Mesodermal cell (in vitro differentiated cells): ENCODE data around the gene GPT2.

Experiments
- H3K27ac ChIP-seq: 2 replicates; pipeline ENCODE4 v1.7.0; 2013; ENCODE audit warnings: mild to moderate bottlenecking, low read depth, low read length, moderate library complexity; ENCODE audit not compliant: severe bottlenecking
- H3K36me3 ChIP-seq: 2 replicates; pipeline ENCODE4 v1.7.1; 2013; ENCODE audit warnings: mild to moderate bottlenecking, low read length, moderate library complexity; ENCODE audit not compliant: control insufficient read depth, insufficient read depth
- H3K4me1 ChIP-seq: one replicate; pipeline ENCODE4 v1.7.1; 2013; ENCODE audit warnings: mild to moderate bottlenecking, low read length; ENCODE audit not compliant: insufficient read depth, control insufficient read depth, poor library complexity, severe bottlenecking
- H3K4me3 ChIP-seq: 2 replicates; pipeline ENCODE4 v1.7.0; 2013; ENCODE audit warnings: low read length, control low read depth, mild to moderate bottlenecking; ENCODE audit not compliant: insufficient read depth, poor library complexity, severe bottlenecking; ENCODE audit errors: extremely low read depth
- H3K9me3 ChIP-seq: 2 replicates; pipeline ENCODE4 v1.7.1; 2013; ENCODE audit warnings: mild to moderate bottlenecking, low read length, moderate library complexity; ENCODE audit not compliant: control insufficient read depth
- WGBS, 2 experiments: methylation state at CpG; one replicate each; pipeline ENCODE4 v1.1.5; 2013; ENCODE audit warnings: missing lambda C conversion rate in 2 of 2; ENCODE audit not compliant: insufficient coverage in 2 of 2; 5-methylcytosine and 5-hydroxymethylcytosine counted together

The GPT2 gene

GRCh38 chr16:46911650-46912049 is 27.5 kb downstream of the GPT2 start:
- 93 to 100% methylated on average over 2 of the region's 4 CpGs for WGBS, 2 experiments
- peaks cover 77% of the 10 kb centered on the region for H3K36me3 ChIP-seq

GRCh38 chr16:46914556-46915201 is 30.5 kb downstream of the GPT2 start:
- Histone ChIP-seq H3K36me3 (peaks cover 89% of the 10 kb centered on the region), H3K27ac (no peak overlapping the region), H3K4me3 (no peak overlapping the region), H3K4me1 (no peaks in the 10 kb centered on the region), H3K9me3 (no peaks in the 10 kb centered on the region)
- 91 to 95% methylated on average over 9 of the region's 11 CpGs for WGBS, 2 experiments

More at GRCh38 chr16:46911650-46912049, 27.5 kb downstream of the GPT2 start:
- Histone ChIP-seq H3K27ac (no peak overlapping the region), H3K4me1 (no peaks in the 10 kb centered on the region), H3K9me3 (no peaks in the 10 kb centered on the region), H3K4me3 (no peak overlapping the region)

GRCh38 chr16:46915483-46916025 is 31.4 kb downstream of the GPT2 start:
- Histone ChIP-seq H3K27ac (no peak overlapping the region), H3K4me1 (no peaks in the 10 kb centered on the region), H3K4me3 (no peak overlapping the region), H3K9me3 (no peaks in the 10 kb centered on the region), H3K36me3 (peaks cover 91% of the 10 kb centered on the region)
- 80 to 92% methylated on average over 1 to 2 of the region's 2 CpGs for WGBS, 2 experiments

- WGBS, 2 experiments: 84 to 95% methylated on average over 3 of the region's 3 CpGs
- H3K9me3 ChIP-seq: no peaks in the 10 kb centered on the region
- no peak overlapping the region for H3K27ac ChIP-seq
- peaks cover 91% of the 10 kb centered on the region for H3K36me3 ChIP-seq
- no peak overlapping the region for H3K4me3 ChIP-seq
- H3K4me1 ChIP-seq: no peaks in the 10 kb centered on the region
These were observed 32.8 kb downstream of the GPT2 start for GRCh38 chr16:46916980-46917379.

- H3K27ac ChIP-seq: peak overlapping the region; percentile 45
- no peak overlapping the region for H3K4me3 ChIP-seq
- peaks cover 91% of the 10 kb centered on the region for H3K36me3 ChIP-seq
- H3K9me3 ChIP-seq: no peaks in the 10 kb centered on the region
- 91 to 98% methylated on average over 9 to 10 of the region's 11 CpGs for WGBS, 2 experiments
- H3K4me1 ChIP-seq: no peaks in the 10 kb centered on the region
These were observed 34.2 kb downstream of the GPT2 start for GRCh38 chr16:46918400-46918799.

DNA sequence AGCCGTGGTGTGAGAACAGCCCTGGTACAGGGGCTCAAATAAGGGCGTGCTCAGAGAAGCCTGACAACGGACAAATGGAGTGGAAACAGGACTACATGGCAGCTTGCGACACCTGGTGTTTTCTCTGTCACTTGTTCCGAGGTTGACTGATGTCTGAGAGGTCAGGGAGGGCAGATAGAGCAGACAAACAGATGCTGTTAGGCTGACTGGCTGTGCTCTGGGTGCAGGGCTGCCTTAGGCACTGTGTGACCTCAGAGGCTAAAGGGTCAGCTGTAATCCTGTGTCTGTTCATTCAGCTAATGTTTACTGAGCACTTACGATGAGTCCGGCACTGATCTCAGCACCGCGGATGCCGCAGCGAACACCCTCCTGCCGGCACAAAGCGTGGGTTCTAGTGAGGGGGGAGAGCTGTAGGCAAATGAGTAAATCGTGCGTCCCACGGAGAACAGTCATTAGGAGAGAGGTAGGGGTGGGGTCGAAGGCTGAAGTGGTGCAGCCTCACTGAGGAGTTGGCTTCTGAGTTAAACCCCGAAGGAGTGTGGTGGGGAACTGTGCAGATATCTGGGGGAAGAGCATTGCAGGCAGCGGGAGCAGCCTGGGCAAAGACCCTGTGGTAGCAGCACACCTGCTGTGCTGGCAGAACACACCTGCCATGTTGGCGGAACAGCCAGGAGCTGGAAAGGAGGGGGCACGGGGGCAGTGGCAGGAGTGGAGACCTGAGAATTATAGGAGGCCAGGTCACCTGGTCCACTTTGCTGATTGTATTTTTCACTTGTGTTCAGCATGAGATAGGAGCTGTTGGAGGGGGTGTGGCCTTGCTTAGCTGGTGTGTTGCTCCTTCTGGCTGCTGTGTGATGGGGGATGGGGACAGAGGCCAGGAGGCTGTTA is 35.0 kb downstream of the GPT2 start:
- peak overlapping the region; percentile 45 for H3K27ac ChIP-seq
- H3K4me1 ChIP-seq: no peaks in the 10 kb centered on the region
- WGBS, 2 experiments: 90 to 95% methylated on average over 20 to 21 of the region's 21 CpGs
- H3K9me3 ChIP-seq: no peaks in the 10 kb centered on the region
- H3K36me3 ChIP-seq: peaks cover 91% of the 10 kb centered on the region
- no peak overlapping the region for H3K4me3 ChIP-seq

DNA sequence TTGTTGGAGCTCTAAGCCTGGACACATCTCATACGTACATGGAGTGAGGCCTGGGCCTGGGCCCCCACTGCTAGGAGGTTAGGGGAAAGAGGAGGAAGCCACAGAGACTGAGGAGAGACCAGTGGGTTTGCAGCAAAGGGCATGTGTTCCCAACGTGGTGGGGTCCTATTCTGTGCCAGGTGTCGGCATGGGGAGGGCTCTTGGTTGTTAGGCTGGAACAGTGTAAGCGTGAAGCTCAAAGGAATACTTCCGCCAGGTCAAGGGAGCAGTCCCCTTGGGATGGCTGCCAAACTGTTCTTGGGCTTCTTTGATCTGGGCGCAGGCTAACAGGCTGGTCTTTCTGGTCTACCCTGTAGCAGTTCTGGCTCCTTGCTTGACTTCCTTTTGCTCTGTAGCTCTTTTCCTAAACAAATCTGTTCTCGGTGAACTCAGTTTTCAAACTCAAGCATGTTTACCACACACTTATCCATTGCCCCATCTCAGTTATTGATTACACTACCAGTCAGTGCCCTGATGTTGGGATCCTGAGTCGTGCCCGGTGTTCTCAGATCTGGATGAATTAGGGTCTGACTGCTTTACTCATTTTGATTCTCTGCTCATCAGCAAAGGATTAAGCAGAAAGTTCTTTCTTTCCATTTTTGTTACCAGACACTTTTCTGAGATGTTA is 36.4 kb downstream of the GPT2 start:
- 90 to 100% methylated on average over 8 of the region's 9 CpGs for WGBS, 2 experiments
- H3K36me3 ChIP-seq: peaks cover 90% of the 10 kb centered on the region
- H3K9me3 ChIP-seq: no peaks in the 10 kb centered on the region

GRCh38 chr16:46922239-46922638 is 38.1 kb downstream of the GPT2 start:
- no peak overlapping the region for H3K27ac ChIP-seq
- WGBS, 2 experiments: 95 to 96% methylated on average over 9 to 10 of the region's 10 CpGs
- no peaks in the 10 kb centered on the region for H3K9me3 ChIP-seq
- H3K4me1 ChIP-seq: no peaks in the 10 kb centered on the region
- no peak overlapping the region for H3K4me3 ChIP-seq
- H3K36me3 ChIP-seq: peaks cover 79% of the 10 kb centered on the region

More for the DNA sequence above, 36.4 kb downstream of the GPT2 start:
- Histone ChIP-seq H3K27ac (no peak overlapping the region), H3K4me1 (no peaks in the 10 kb centered on the region), H3K4me3 (no peak overlapping the region)

DNA sequence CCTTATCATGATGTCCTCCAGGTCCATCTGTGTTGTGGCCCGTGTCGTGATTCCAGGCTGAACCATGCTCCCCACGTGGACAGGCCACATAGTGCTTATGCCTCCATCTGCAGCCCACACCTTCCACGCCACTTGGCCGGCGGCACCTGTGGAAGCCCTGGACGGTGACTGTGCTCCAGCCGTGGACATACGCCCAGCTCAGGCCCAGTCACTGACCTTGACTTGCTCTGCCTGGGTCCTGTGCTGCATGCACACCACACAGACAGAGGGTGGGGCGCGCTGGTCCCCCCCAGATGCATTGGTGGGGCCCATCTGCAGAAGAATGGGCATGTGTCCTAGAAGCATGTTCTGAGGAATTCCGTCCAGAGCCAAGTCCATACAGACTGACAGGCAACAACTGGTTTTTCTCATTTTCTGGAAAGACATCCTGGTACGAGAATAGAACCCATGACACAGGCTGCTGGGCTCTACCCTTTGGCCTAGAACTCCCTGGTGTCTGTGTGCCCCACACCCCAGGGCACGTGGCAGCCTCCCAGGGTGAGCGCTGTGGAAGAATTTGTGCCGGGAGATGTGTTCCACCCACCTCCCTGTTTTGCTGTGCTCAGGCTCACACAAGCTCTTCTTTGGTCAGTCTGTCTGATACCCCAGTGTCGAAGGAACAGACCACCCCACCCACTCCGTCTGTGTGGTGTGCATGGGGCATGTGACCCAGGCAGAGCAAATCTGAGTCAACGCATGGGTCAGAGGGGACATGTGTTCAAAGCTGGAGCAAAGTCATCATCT is 39.5 kb downstream of the GPT2 start:
- H3K4me3 ChIP-seq: no peak overlapping the region
- no peak overlapping the region for H3K27ac ChIP-seq
- WGBS, 2 experiments: 93 to 95% methylated on average over 15 to 19 of the region's 19 CpGs
- peaks cover 70% of the 10 kb centered on the region for H3K36me3 ChIP-seq
- no peaks in the 10 kb centered on the region for H3K4me1 ChIP-seq
- H3K9me3 ChIP-seq: no peaks in the 10 kb centered on the region

- 94 to 97% methylated on average over 6 of the region's 6 CpGs for WGBS, 2 experiments
- peaks cover 70% of the 10 kb centered on the region for H3K36me3 ChIP-seq
- H3K4me3 ChIP-seq: no peak overlapping the region
- no peak overlapping the region for H3K27ac ChIP-seq
- no peaks in the 10 kb centered on the region for H3K9me3 ChIP-seq
- H3K4me1 ChIP-seq: no peaks in the 10 kb centered on the region
These were observed 40.2 kb downstream of the GPT2 start for GRCh38 chr16:46924402-46924801.
